ENCODE measurements around the gene SLC7A6OS.
"Not testable (repeated sequence)": the region's sequence is repeated elsewhere in the genome, so short reads cannot be mapped to it uniquely, and the experiment has no call there.

Gene SLC7A6OS

GRCh38 chr16:68298907-68299561, 11.7 kb downstream of the SLC7A6OS start:
- no peak for DNase-seq (ENCODE audit: low read depth)

GRCh38 chr16:68298312-68298711, 12.4 kb downstream of the SLC7A6OS start:
- no peak for DNase-seq (ENCODE audit: low read depth)

GRCh38 chr16:68297908-68298307, 12.8 kb downstream of the SLC7A6OS start:
- DNase-seq (ENCODE audit: low read depth), result no peak

GRCh38 chr16:68296693-68297092, 14.1 kb downstream of the SLC7A6OS start:
- no peak for DNase-seq (ENCODE audit: low read depth)

- no peak for DNase-seq (ENCODE audit: low read depth)
Observed at GRCh38 chr16:68296291-68296690, 14.5 kb downstream of the SLC7A6OS start.

GRCh38 chr16:68292425-68292824, 18.3 kb downstream of the SLC7A6OS start:
- no peak for DNase-seq (ENCODE audit: low read depth)

GRCh38 chr16:68291227-68291626, 19.5 kb downstream of the SLC7A6OS start:
- DNase-seq (ENCODE audit: low read depth), result no peak

GRCh38 chr16:68290450-68290849, 20.3 kb downstream of the SLC7A6OS start:
- no peak for DNase-seq (ENCODE audit: low read depth)

- no peak for DNase-seq (ENCODE audit: low read depth)
Observed at GRCh38 chr16:68289621-68290329, 21.0 kb downstream of the SLC7A6OS start.

- DNase-seq (ENCODE audit: low read depth), result no peak
Observed at GRCh38 chr16:68289202-68289601, 21.5 kb downstream of the SLC7A6OS start.

GRCh38 chr16:68288796-68289195, 21.9 kb downstream of the SLC7A6OS start:
- not testable (repeated sequence) for DNase-seq (ENCODE audit: low read depth)

GRCh38 chr16:68288252-68288650, 22.5 kb downstream of the SLC7A6OS start:
- no peak for DNase-seq (ENCODE audit: low read depth)

GRCh38 chr16:68287276-68288251, 23.2 kb downstream of the SLC7A6OS start:
- no peak for DNase-seq (ENCODE audit: low read depth)

GRCh38 chr16:68286153-68287074, 24.3 kb downstream of the SLC7A6OS start:
- DNase-seq (ENCODE audit: low read depth), result no peak

- no peak for DNase-seq (ENCODE audit: low read depth)
Observed at GRCh38 chr16:68285683-68286082, 25.1 kb downstream of the SLC7A6OS start.

GRCh38 chr16:68284847-68285246, 25.9 kb downstream of the SLC7A6OS start:
- DNase-seq (ENCODE audit: low read depth), result no peak

GRCh38 chr16:68283801-68284598, 26.7 kb downstream of the SLC7A6OS start:
- no peak for DNase-seq (ENCODE audit: low read depth)

GRCh38 chr16:68283346-68283745, 27.4 kb downstream of the SLC7A6OS start:
- DNase-seq (ENCODE audit: low read depth), result no peak

GRCh38 chr16:68282064-68282452, 28.7 kb downstream of the SLC7A6OS start:
- no peak for DNase-seq (ENCODE audit: low read depth)

- no peak for DNase-seq (ENCODE audit: low read depth)
Observed at GRCh38 chr16:68281368-68282063, 29.2 kb downstream of the SLC7A6OS start.

All from T follicular helper cell (primary cell).